ENCODE data around the gene LARGE1.

Gene LARGE1

GRCh38 chr22:33400891-33401290 is 519.4 kb downstream of the LARGE1 start:
- no peaks in the 10 kb centered on the region for H4K20me1 ChIP-seq (ENCODE audit: low read depth, low read length)
- H3K9me2 ChIP-seq (replicated peaks; ENCODE audit: insufficient read depth, low read length), result no peaks in the 10 kb centered on the region
- no peaks in the 10 kb centered on the region for H3K9me3 ChIP-seq (ENCODE audit: insufficient read depth, low read length)
- no peak for TF ChIP-seq EZH2phosphoT487 (conservative IDR thresholded peaks at IDR 0.05; ENCODE audit: low read length)
- TF ChIP-seq CTCF (IDR thresholded peaks at IDR 0.05; ENCODE audit: insufficient read depth, low read length, poor library complexity, severe bottlenecking), result no peak
- H3K27ac ChIP-seq (ENCODE audit: low read depth, low read length), result no peak overlapping the region
- H3K27me3 ChIP-seq (ENCODE audit: low read length), result no peaks in the 10 kb centered on the region
- no peak overlapping the region for H3K9ac ChIP-seq (ENCODE audit: low read length)
- no peak overlapping the region for H3K4me2 ChIP-seq (ENCODE audit: low read depth, low read length, poor library complexity, severe bottlenecking)
- no peaks in the 10 kb centered on the region for H3K36me3 ChIP-seq (ENCODE audit: low read length)
- no peak overlapping the region for H3K4me3 ChIP-seq (ENCODE audit: insufficient read depth, low read length, poor library complexity, severe bottlenecking)
- no peaks in the 10 kb centered on the region for H3K79me2 ChIP-seq (ENCODE audit: insufficient read depth, low read length)
- no peak overlapping the region for H2AFZ ChIP-seq (ENCODE audit: low read depth, low read length, severe bottlenecking)
- H3F3A ChIP-seq (ENCODE audit: insufficient read depth), result no peaks in the 10 kb centered on the region

- no peak overlapping the region for H3K4me2 ChIP-seq (ENCODE audit: low read depth, low read length, poor library complexity, severe bottlenecking)
- no peak overlapping the region for H3K4me3 ChIP-seq (ENCODE audit: insufficient read depth, low read length, poor library complexity, severe bottlenecking)
- no peaks in the 10 kb centered on the region for H4K20me1 ChIP-seq (ENCODE audit: low read depth, low read length)
- no peaks in the 10 kb centered on the region for H3K9me3 ChIP-seq (ENCODE audit: insufficient read depth, low read length)
- TF ChIP-seq CTCF (IDR thresholded peaks at IDR 0.05; ENCODE audit: insufficient read depth, low read length, poor library complexity, severe bottlenecking), result no peak
- TF ChIP-seq EZH2phosphoT487 (conservative IDR thresholded peaks at IDR 0.05; ENCODE audit: low read length), result no peak
- H3K9me2 ChIP-seq (replicated peaks; ENCODE audit: insufficient read depth, low read length), result no peaks in the 10 kb centered on the region
- H3K36me3 ChIP-seq (ENCODE audit: low read length), result no peaks in the 10 kb centered on the region
- no peaks in the 10 kb centered on the region for H3F3A ChIP-seq (ENCODE audit: insufficient read depth)
- no peak overlapping the region for H2AFZ ChIP-seq (ENCODE audit: low read depth, low read length, severe bottlenecking)
- H3K27me3 ChIP-seq (ENCODE audit: low read length), result no peaks in the 10 kb centered on the region
- no peak overlapping the region for H3K27ac ChIP-seq (ENCODE audit: low read depth, low read length)
- no peak overlapping the region for H3K9ac ChIP-seq (ENCODE audit: low read length)
- H3K79me2 ChIP-seq (ENCODE audit: insufficient read depth, low read length), result no peaks in the 10 kb centered on the region
Observed at GRCh38 chr22:33400061-33400840, 520.0 kb downstream of the LARGE1 start.

GRCh38 chr22:33397381-33397907 is 522.8 kb downstream of the LARGE1 start:
- no peaks in the 10 kb centered on the region for H3K27me3 ChIP-seq (ENCODE audit: low read length)
- H4K20me1 ChIP-seq (ENCODE audit: low read depth, low read length), result no peaks in the 10 kb centered on the region
- no peaks in the 10 kb centered on the region for H3F3A ChIP-seq (ENCODE audit: insufficient read depth)
- no peaks in the 10 kb centered on the region for H3K36me3 ChIP-seq (ENCODE audit: low read length)
- H3K9me3 ChIP-seq (ENCODE audit: insufficient read depth, low read length), result no peaks in the 10 kb centered on the region
- no peaks in the 10 kb centered on the region for H3K9me2 ChIP-seq (replicated peaks; ENCODE audit: insufficient read depth, low read length)
- no peak overlapping the region for H3K27ac ChIP-seq (ENCODE audit: low read depth, low read length)
- H3K79me2 ChIP-seq (ENCODE audit: insufficient read depth, low read length), result no peaks in the 10 kb centered on the region
- H3K9ac ChIP-seq (ENCODE audit: low read length), result no peak overlapping the region
- no peak overlapping the region for H3K4me2 ChIP-seq (ENCODE audit: low read depth, low read length, poor library complexity, severe bottlenecking)
- TF ChIP-seq EZH2phosphoT487 (conservative IDR thresholded peaks at IDR 0.05; ENCODE audit: low read length), result no peak
- TF ChIP-seq CTCF (IDR thresholded peaks at IDR 0.05; ENCODE audit: insufficient read depth, low read length, poor library complexity, severe bottlenecking), result no peak
- H3K4me3 ChIP-seq (ENCODE audit: insufficient read depth, low read length, poor library complexity, severe bottlenecking), result no peak overlapping the region
- no peak overlapping the region for H2AFZ ChIP-seq (ENCODE audit: low read depth, low read length, severe bottlenecking)

Measured in SU-DHL-6 (cell line).